SU-DHL-6 (cell line): Measurements from ENCODE around the gene IYD.

ENCODE experiments used
- EZH2phosphoT487 ChIP-seq: fragments of 200-600 bp; sonication (generic), shearing (Covaris generic); conservative IDR thresholded peaks from 2 replicates; pipeline ENCODE4 v1.6.1; 2018; ENCODE audit warnings: mild to moderate bottlenecking, antibody characterized with exemption, low read length, moderate library complexity, mixed read lengths
- TF ChIP-seq, protein P1 (sequence below): fragments of 200-600 bp; sonication (generic); IDR thresholded peaks from one replicate; pipeline ENCODE4 v1.5.1; 2017; ENCODE audit warnings: antibody characterized with exemption, mild to moderate bottlenecking, low read length, moderate library complexity; ENCODE audit not compliant: insufficient read depth, poor library complexity, severe bottlenecking

GRCh38 chr6:150380256-150380655, 11.4 kb downstream of the IYD start:
- TF ChIP-seq, protein P1, sequence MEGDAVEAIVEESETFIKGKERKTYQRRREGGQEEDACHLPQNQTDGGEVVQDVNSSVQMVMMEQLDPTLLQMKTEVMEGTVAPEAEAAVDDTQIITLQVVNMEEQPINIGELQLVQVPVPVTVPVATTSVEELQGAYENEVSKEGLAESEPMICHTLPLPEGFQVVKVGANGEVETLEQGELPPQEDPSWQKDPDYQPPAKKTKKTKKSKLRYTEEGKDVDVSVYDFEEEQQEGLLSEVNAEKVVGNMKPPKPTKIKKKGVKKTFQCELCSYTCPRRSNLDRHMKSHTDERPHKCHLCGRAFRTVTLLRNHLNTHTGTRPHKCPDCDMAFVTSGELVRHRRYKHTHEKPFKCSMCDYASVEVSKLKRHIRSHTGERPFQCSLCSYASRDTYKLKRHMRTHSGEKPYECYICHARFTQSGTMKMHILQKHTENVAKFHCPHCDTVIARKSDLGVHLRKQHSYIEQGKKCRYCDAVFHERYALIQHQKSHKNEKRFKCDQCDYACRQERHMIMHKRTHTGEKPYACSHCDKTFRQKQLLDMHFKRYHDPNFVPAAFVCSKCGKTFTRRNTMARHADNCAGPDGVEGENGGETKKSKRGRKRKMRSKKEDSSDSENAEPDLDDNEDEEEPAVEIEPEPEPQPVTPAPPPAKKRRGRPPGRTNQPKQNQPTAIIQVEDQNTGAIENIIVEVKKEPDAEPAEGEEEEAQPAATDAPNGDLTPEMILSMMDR: no peak
- no peak for TF ChIP-seq EZH2phosphoT487
